NCI-H2227 (cell line): ENCODE measurements around the gene NWD2.
"Not testable (repeated sequence)": the region's sequence is repeated elsewhere in the genome, so short reads cannot be mapped to it uniquely, and the experiment has no call there.

Source experiments
- DNase-seq: peaks from one replicate; lab custom pipeline; 2025; ENCODE audit not compliant: unreplicated experiment; lab: John Stamatoyannopoulos, UW

Gene NWD2

DNA sequence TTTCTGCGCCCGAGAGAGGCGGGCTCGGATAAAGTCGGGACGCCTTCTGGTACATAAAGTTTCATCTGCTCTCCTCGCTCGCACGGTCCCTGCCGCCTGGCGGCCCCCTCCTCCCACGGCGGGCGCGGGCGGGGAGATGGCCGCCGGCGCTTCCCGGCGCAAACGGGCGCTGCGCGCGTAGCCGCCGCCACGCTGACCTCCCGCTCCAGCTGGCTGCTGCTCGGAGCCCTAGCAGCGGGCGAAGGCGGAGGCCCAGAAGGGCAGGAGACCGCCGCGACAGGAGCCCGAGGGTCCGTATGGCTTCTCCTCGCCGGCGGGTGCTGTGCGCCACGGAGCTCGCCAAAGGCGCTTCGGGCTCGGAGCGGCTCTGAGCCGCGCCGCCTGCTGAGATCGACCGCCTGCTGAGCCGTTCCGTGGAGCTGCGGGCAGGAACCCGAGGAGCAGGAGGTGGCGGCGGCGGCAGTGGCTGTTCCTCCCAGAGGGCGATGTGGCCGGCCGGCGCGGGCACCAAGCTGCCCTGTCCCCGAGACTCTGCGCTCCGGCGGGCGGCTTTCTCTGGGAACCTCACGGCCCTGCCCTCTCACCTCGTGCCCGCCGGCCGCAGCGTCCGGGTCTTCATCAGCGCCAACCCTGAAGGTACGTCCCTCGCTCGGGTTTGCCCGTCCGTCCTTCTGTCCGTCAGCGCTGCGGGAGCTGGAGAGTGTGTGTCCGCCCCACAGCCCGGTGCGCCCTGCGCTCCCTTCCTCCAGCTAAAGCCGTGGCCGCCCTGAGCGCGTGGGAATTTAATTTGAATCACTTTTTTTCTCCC, at the start of gene NWD2:
NWD2 (plus strand) TSS at position 161 of the 808 bp plus-strand sequence; CDS start at position 486, 325 bp downstream.
- no peak for DNase-seq

DNA sequence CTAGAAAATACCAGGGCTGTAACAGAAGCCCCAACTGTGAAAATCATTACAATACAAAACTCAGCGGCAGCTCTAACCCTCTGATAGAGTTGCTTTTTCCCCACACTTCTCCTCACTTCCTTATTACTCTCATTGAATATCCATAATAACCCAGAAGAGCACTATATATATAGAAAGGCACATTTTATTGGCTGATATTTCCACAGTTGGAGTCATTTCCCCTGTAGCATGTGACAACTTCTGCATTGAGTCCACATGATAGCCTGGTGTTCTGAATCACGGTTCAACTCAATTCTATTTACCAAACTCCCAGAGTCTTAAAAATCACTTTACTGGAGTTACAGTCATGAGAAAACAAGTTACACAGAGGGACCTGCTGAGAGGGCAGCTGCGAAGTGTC, 46.6 kb upstream of the NWD2 start:
- no peak for DNase-seq

- DNase-seq = not testable (repeated sequence)
Observed at GRCh38 chr4:37204740-37205139, 39.8 kb upstream of the NWD2 start.

DNA sequence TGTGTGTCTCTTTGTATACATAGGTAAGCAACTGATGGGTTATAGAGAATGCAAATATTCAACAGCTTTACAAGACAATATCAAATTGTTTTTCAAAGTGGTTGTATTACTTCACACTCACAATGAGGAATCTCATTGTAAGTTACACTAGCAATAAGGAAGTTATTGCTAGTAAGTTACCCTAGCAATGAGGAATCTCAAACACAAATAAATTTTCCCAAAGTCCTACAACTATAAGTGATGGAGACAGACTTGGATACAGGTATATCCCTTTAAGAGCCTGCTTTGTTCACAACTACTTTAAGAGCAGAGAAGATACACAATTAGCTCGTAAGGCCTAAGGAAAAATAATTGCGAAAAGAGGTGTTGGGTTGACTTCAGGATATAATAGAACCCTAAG, 28.3 kb upstream of the NWD2 start:
- no peak for DNase-seq

DNA sequence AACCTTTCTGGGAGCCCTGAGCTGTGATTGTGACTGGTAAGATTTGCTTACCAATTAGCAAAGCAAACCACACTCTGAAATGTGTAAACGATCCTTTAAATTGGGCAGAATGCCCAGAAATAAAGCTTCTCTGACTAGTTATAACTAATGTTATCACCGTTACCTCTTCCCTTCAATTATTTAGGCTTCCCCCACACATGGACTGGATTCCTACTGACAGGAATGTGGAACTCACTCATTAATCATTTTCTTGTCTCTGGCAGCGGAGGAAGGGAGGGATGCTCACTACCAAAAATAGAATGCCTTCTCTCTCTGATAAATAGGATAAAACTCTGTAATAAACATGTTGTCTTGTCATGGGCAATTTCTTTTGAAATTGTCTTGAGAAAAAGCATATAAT, 25.3 kb upstream of the NWD2 start:
- DNase-seq = no peak

GRCh38 chr4:37219990-37220389, 24.6 kb upstream of the NWD2 start:
- DNase-seq = no peak

GRCh38 chr4:37220685-37221084, 23.9 kb upstream of the NWD2 start:
- DNase-seq = no peak

DNA sequence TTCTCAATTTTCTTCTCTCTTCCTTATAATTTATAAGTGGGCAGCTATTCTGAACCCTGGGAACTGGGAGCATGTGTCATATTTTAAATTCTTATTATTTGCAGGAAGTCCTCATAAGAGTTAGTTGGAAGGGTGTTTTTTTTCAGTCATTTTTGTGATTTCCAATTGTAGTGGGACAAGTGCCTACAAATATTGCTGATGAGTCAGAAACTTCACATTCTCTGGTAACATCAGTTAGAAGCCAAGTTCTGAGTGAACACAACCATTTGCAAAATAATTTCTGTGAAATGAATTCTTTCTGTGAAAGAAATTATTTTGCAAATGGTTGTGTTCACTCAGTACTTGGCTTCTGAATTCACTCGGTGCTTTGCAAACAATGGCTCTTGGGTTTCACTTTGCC, 20.8 kb upstream of the NWD2 start:
- DNase-seq = no peak

- no peak for DNase-seq
Observed at GRCh38 chr4:37224854-37225253, 19.7 kb upstream of the NWD2 start.

DNA sequence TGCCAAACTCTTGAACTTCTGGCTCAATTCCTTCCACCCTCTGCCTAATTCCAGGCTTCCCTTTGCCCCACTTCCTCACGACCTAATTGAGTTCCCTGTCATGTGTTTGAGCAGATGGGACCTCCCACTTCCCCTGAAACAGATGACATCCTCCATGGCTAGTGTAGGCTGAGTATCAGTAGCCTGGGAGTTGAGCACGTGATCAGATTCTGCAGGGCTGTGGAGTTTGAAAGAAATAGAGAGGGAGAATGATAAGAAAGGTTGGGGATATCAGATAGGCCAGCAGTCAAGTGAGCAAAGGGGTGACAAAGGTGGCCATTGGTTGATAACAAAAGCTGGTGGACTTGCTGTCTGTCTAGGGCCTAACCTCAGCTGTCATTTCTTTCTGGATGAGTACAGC, 18.8 kb upstream of the NWD2 start:
- DNase-seq = no peak

- no peak for DNase-seq
Observed at GRCh38 chr4:37232315-37232714, 12.2 kb upstream of the NWD2 start.

- no peak for DNase-seq
Observed at GRCh38 chr4:37236165-37236564, 8.4 kb upstream of the NWD2 start.

GRCh38 chr4:37241647-37242046, 2.9 kb upstream of the NWD2 start:
- no peak for DNase-seq

DNA sequence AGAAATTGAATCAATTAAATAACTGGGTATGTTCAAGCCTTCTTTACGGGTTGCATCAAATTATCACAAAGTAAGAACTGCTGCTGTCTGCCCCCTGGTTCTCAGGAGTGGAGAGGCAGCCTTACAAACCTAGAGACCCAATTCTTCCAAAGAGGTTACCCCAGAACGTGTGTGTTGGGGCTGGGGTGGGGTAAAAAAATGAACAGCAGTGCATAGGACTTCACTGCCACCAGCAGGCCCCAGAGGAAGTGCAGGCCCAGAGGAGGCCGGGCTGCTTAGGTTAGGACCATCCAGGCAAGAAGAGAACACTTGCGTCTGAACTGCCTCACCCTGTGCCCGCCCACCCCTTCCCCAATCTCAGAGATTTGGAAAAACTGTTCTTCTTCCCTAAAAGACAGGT, 1.5 kb upstream of the NWD2 start:
- DNase-seq = no peak

GRCh38 chr4:37243722-37244582, 591 bp upstream of the NWD2 start:
- no peak for DNase-seq

DNA sequence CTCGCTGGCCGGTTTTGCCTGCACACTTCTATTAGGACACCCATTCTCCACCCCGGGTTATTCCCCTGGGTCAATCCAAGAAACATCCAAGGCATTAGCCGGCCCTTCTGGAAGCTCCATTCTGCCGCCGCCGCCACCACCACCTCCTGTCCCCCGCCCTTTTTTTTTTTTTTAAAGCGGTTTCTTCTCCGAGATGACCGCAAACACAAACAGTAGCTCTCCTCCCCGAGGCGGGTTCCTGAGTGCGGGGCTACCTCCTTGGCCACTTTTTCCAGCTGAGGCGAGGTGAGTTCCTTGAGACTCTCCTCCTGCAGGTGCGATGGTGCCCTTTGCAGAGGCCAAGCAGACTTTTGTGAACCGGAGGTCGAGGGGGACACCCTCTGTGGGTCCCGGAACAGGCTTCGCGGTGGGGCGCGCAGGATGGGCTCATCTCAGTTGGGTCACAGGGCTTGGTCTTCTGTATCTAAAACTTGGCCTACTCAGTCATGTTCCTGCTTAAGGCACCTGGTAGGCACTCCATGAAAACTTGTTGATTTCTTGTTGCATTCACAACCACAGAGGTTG, 930 bp downstream of the NWD2 start:
- DNase-seq = no peak

- DNase-seq = no peak
Observed at GRCh38 chr4:37246891-37247290, 2.3 kb downstream of the NWD2 start.

DNA sequence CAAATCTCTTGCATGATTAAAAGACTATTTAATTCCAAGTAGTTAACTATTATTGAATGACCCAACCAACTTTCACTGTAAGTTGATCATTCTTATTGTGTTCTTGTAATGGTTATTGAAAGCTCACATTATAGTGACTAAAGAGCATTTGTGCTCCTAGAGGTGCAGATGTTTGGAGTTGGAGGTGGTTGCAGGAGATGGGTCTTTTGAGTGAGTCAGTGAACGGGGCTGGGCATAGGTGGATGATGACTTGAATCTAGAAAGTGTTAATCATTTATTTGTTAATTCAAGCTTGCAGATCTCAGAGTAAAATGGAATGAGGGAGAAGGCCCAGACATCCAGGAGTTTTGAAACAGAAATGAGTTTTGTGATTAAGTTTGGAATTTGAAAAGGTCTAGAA, 13.7 kb downstream of the NWD2 start:
- no peak for DNase-seq

DNA sequence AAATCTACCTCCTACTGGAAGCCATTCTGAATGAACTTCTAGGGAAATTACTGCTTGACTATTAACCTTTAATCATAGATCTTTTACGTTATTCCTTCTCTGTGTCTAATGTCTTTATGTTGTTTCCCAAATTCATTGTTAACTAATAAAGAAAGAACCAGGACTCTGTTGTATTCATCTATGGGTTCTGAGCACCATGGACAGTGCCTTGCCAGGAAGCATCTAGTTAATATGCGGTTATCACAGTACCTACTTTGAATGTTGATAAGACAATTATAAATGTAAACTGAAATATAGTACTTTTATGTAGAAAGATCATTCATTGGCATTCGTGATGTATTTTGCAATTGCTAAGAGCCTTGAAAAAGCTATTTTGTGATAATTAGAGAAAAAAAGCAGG, 23.8 kb downstream of the NWD2 start:
- no peak for DNase-seq

GRCh38 chr4:37279121-37279520, 34.6 kb downstream of the NWD2 start:
- DNase-seq = no peak

GRCh38 chr4:37279894-37280592, 35.5 kb downstream of the NWD2 start:
- no peak for DNase-seq
